GM19239 (cell line): ENCODE data around the gene TSNAX.
"Not testable (repeated sequence)": the region's sequence is repeated elsewhere in the genome, so short reads cannot be mapped to it uniquely, and the experiment has no call there.

Source experiments
- DNase-seq: peaks from one replicate; pipeline ENCODE4 v3.0.0; 2011; ENCODE audit warnings: low spot score; ENCODE audit not compliant: insufficient read length
- FAIRE-seq: peaks from 2 replicates; lab custom pipeline; 2011; peaks lifted over from hg19 to GRCh38; lab: Jason Lieb, UNC

TSNAX gene

DNA sequence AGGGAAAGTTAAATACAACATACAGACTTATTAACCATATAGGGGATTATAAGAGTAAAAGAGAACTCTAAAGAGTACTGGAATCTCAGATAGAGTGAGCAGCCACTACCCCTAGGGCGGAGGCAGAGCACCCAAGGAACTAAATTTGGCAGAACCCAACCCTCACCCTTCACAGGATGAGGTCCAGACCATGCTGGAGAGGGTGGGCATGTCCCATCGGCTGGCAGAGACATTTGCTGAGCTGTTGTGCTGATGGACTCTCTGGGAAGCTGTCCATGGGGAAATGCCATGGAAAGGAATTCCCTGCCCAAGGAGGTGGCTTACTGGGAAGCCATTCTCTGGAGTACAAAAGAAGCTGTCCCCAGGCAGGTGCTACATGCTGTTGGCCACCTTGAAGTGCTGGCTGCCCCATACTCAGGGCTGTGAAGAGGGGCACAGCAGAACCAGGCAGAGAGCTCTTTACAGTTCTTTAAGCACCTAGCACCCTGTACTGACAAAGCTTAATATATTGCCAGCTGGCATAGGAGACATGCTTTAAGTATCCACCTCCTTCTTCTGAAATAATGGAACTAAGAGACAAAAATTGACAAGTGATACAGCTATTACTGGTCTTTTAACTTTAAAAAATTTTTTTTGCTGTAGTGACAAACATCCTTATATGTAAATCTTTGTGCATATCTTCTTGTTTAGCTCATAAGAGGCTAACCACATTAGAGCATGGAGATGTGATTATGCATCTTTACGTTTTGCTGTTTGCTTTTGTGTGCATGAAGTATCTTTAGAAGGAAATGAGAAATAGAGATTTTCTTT, 29.6 kb downstream of the TSNAX start:
- FAIRE-seq: no peak
- DNase-seq: no peak

DNA sequence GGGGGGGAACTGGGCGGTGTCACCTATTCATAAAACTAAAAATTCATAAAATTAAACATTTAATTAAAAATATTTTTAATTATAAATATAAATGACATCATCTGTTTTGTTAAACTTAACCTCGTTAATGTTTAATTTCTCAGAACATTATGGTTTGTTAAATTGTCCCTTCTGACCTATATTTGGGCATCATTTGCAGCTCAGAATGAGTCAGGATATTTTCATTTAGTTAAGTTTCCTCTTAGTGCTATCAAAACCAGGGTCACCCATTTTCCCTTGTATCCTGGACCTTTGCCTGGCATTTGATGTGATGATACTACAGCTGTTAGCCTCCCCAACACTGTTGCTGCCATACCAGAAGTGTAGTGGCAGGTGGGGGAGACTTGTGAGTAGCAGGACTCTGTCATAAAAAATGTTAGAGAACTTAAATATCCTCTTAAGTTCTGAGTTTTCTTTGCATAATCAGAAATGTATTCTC, 30.3 kb downstream of the TSNAX start:
- no peak for FAIRE-seq
- no peak for DNase-seq

GRCh38 chr1:231561647-231562383, 33.3 kb downstream of the TSNAX start:
- no peak for DNase-seq

DNA sequence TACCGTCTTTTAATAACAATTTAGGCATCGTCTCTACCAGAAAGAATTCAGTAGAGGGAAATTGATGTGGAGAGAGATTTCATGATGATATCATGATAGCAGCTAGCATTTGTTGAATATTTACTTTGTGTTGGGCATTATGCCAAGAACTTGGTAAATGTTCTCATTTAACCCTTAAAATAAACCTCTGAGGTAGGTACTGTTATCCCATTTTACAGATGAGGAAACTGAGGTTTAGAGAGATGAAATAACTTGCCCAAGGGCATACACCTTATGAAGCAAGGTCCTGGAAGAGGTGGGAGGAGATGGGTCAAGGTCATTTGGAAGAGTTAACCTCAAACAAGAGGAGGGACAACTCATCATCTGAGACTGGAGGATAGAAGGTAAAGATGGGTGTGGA, 34.8 kb downstream of the TSNAX start:
- DNase-seq (no peak), FAIRE-seq (no peak)

More at GRCh38 chr1:231561647-231562383, 33.3 kb downstream of the TSNAX start:
- FAIRE-seq: no peak

- FAIRE-seq (no peak), DNase-seq (no peak)
These were observed 35.9 kb downstream of the TSNAX start for GRCh38 chr1:231564373-231564772.

DNA sequence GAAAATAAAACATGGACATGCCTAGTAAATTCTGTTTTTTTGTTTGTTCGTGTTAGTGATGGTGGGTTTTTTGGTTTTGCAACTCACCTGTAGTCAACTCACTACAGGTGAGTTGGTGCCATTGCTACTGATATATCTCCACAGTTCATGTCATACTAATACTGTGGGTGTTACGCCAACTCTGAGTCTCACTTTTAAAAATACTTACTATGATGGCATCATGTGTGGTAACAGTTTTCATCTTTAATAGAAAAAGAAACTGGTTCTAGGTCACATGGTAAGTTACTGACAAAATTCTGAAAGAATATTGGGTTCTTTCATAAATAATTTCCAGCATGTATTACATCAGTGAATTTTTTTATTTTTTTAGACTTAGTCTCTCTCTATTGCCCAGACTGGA, 38.0 kb downstream of the TSNAX start:
- DNase-seq (no peak), FAIRE-seq (no peak)

DNA sequence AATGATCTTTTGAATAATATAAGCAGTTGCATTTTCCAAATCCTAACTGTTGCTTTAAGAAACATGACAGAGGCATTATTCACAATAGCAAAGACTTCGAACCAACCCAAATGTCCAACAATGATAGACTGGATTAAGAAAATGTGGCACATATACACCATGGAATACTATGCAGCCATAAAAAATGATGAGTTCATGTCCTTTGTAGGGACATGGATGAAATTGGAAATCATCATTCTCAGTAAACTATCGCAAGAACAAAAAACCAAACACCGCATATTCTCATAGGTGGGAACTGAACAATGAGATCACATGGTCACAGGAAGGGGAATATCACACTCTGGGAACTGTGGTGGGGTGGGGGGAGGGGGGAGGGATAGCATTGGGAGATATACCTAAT, 41.8 kb downstream of the TSNAX start:
- DNase-seq: not testable (repeated sequence)

GRCh38 chr1:231571904-231572303, 43.4 kb downstream of the TSNAX start:
- FAIRE-seq (no peak), DNase-seq (no peak)

More for the DNA sequence above, 41.8 kb downstream of the TSNAX start:
- not testable (repeated sequence) for FAIRE-seq

GRCh38 chr1:231575472-231575871, 47.0 kb downstream of the TSNAX start:
- DNase-seq (no peak), FAIRE-seq (no peak)

GRCh38 chr1:231576804-231577718, 48.6 kb downstream of the TSNAX start:
- no peak for DNase-seq
- no peak for FAIRE-seq

- FAIRE-seq: no peak
- DNase-seq: no peak
These were observed 52.4 kb downstream of the TSNAX start for GRCh38 chr1:231580874-231581273.

- FAIRE-seq (no peak), DNase-seq (no peak)
These were observed 53.4 kb downstream of the TSNAX start for GRCh38 chr1:231581859-231582258.

GRCh38 chr1:231583376-231583775, 54.9 kb downstream of the TSNAX start:
- DNase-seq (no peak), FAIRE-seq (no peak)

GRCh38 chr1:231584117-231584516, 55.6 kb downstream of the TSNAX start:
- FAIRE-seq: no peak
- no peak for DNase-seq

DNA sequence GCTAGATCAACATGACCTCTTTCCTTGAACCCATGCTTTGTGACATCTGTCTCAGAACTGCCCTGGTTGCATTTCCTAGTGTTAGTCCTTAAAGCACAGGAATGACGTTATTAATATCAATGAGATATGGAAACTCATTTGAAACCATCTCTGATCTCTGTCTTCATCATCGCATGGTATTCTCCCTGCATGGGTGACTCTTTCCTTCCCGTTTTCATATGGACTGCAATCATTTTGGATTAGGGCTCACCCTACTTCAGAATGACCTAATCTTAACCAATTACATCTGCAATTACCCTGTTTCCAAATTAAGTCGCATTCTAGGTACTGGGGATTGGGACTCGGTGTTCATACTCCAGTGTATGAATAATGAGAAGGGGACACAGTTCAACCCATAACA, 56.5 kb downstream of the TSNAX start:
- DNase-seq (no peak), FAIRE-seq (no peak)

- peak; percentile 84 for FAIRE-seq
These were observed 62.2 kb downstream of the TSNAX start for GRCh38 chr1:231590453-231591198.

GRCh38 chr1:231591466-231591865, 63.0 kb downstream of the TSNAX start:
- FAIRE-seq (no peak), DNase-seq (no peak)

More at GRCh38 chr1:231590453-231591198, 62.2 kb downstream of the TSNAX start:
- no peak for DNase-seq

- DNase-seq (no peak), FAIRE-seq (no peak)
These were observed 64.3 kb downstream of the TSNAX start for GRCh38 chr1:231592809-231593208.

- not testable (repeated sequence) for DNase-seq, FAIRE-seq
These were observed 64.8 kb downstream of the TSNAX start for GRCh38 chr1:231593264-231593663.

DNA sequence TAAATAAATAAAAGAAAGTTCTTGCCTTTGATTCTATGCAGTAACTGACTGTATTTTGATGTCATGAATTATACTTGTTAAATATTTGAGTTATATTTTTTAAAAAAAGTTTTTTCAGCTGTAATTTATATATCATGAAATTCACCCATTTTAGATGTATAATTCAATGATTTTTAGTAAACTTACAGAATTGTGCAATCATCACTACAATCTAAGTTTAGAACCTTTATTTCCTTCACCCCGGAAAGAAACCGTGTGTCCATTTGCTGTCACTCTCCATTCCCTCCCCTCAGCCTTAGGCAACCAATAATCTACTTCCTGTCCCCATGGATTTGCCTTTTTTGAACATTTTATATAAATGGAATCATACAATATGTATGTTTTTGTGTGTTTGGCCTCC, 65.7 kb downstream of the TSNAX start:
- FAIRE-seq (no peak), DNase-seq (no peak)
